Activated CD8-positive, alpha-beta memory T cell treated with anti-CD3 and anti-CD28 coated beads, Interleukin-2, amount 50 U/mL, for 1 hour (primary cell): Measurements from ENCODE around the gene CPZ.

Experiments used
- DNase-seq: peaks from one replicate; pipeline ENCODE4 v3.0.0-alpha.2; 2020; ENCODE audit errors: extremely low read depth

CPZ gene

DNA sequence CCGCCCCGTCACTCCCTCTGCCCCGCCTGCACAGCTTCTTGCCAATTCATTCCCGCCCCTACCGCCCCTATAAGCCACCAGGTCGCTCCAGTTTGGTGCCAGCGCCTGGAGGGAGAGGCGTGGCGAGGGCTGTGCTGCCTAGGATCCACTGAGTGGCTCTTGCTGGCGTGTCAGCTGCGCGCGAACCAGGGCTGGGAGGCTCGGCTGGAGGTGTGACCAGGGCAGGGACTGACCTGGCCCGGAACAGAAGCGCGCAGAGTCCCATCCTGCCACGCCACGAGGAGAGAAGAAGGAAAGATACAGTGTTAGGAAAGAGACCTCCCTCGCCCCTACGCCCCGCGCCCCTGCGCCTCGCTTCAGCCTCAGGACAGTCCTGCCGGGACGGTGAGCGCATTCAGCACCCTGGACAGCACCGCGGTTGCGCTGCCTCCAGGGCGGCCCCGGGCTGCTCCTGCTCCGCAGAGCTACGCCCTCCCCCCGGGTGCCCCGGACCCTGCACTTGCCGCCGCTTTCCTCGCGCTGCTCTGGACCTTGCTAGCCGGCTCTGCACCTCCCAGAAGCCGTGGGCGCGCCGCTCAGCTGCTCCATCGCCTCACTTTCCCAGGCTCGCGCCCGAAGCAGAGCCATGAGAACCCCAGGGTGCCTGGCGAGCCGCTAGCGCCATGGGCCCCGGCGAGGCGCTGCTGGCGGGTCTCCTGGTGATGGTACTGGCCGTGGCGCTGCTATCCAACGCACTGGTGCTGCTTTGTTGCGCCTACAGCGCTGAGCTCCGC lies 12.1 kb upstream of the CPZ start, which contains the start of gene GPR78:
Gene GPR78, plus strand, starts transcription at position 72 of the 773 bp plus-strand sequence. Its CDS starts 591 bp downstream, at position 663.
- DNase-seq: no peak

DNA sequence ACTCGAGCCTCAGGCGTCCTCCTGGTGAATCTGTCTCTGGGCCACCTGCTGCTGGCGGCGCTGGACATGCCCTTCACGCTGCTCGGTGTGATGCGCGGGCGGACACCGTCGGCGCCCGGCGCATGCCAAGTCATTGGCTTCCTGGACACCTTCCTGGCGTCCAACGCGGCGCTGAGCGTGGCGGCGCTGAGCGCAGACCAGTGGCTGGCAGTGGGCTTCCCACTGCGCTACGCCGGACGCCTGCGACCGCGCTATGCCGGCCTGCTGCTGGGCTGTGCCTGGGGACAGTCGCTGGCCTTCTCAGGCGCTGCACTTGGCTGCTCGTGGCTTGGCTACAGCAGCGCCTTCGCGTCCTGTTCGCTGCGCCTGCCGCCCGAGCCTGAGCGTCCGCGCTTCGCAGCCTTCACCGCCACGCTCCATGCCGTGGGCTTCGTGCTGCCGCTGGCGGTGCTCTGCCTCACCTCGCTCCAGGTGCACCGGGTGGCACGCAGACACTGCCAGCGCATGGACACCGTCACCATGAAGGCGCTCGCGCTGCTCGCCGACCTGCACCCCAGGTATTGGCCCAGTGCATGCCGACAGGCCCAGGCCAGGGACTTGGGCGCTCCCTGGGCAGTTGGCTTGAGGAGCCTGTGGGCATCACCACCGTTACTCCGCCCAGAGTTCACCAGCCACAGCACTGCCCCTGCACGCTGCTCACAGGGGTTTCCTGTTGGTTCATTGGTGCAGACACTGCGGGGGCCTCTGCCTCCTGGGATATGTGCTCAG lies 11.3 kb upstream of the CPZ start:
- no peak for DNase-seq

- no peak for DNase-seq
Measured at GRCh38 chr4:8582016-8582415, 10.5 kb upstream of the CPZ start.

- no peak for DNase-seq
Measured at GRCh38 chr4:8582436-8582835, 10.1 kb upstream of the CPZ start.

DNA sequence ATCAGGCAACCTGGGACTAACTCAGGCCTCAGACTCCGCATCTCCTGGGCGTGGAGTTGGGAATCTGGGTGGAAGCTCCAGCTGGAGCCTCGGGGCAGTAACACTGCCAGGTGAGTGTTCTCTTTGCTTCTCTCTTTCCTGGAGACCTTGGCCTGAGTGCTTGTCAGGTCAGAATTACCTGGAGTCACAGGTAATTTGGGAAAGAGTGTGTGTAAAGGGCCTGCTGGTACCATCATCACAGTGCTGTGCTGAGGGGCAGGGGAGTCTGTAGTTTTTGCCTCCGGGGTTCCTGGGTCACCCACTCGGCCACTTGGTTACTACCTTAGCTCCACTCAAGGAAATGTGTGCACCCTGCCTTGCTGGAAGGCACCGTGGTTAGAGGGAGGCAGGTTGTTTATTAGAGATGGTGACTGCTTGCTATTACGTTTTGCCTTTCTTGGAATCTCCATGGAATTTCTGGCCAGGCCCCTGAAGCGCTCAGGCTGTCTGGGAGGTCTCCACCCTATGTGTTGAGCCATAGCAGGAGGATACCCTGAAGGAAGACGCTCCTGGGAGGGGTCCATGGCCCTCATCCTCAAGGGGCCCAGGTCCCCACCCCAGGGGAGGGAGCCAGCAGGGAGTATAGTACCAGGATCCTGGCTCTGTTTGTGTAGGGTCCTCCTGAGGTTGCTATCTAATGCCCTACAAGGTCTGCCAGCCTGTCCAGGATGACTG lies 9.5 kb upstream of the CPZ start:
- DNase-seq: no peak

GRCh38 chr4:8583655-8584025 lies 8.9 kb upstream of the CPZ start:
- no peak for DNase-seq

GRCh38 chr4:8585186-8585585 lies 7.4 kb upstream of the CPZ start:
- DNase-seq: no peak

DNA sequence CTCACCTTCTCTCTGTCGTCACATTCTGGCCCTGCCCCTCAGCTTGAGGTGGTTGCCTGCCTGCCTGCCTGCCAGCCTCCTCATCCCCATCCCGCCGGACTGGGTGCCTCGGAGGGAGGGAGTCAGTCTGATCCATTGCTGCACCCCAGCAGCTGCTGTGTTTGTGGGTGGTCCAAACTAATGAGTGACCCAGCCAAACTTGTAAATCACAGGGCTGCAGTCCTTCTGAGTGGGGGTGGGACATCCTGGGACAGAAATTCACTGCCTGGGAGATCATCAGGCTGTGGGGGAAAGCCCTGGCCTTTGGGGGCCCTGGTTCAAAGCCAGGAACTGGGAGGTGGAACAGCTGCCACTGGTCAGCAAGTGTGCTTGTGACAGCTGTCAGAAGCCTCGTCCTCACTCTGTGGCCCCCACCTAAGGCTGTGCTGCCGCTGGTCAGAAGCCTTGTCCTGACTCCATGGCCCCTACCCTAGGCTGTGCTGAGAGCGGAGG lies 6.8 kb upstream of the CPZ start:
- DNase-seq: no peak

DNA sequence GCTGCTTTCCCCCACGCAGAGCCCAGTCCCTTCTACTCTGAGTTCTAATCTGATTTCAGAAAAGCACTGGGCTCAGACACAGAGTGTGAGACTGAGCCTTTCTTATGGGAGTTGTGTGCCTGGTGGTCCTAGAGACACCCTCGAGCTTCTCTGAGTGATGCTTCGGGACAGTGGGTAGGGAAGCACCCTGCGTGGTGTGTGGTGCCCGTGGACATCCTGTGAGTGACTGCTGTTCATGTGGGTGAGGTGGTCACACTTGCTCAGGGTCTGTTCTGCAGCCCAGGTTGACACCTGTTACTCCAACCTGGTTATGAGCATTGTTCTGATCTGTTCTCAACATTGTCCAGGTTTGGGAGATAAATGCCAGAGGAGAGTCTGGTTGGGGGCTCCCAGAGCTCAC lies 6.3 kb upstream of the CPZ start:
- no peak for DNase-seq

GRCh38 chr4:8586671-8587468 lies 5.7 kb upstream of the CPZ start:
- no peak for DNase-seq

DNA sequence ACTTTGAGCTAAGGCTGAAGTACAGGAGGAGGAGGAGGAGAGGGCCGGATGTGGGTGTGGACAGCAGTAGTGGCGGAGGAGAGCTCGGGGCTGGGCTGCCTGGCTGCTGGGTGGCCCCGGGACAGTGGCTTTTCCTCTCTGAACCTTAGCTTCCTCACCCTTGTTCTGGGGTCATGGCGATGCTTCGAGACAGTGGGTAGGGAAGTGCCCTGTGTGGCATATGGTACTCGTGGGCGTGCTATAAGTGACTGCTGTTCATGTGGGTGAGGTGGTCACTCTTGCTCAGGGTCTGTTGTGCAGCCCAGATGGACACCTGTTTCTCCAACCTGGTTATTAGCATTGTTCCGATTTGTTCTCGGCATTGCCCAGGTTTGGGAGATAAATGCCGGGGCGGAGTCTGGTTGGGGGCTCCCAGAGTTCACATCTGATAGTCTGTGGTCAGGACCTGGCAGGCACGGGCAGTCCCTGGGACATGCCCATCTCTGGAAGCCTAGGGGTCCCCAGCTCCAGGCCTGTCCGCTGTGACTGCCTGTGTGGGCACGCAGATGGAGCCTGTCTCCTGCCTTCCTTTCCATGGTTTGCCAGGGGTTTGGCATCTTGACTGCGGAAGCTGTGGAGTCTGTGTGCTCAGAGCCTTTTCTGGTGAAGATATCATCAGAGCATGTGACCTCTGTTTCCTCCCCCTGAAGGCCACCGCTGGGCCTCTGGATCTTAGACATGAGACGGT lies 4.9 kb upstream of the CPZ start:
- DNase-seq: no peak

- no peak for DNase-seq
Measured at GRCh38 chr4:8588196-8588470, 4.4 kb upstream of the CPZ start.

DNA sequence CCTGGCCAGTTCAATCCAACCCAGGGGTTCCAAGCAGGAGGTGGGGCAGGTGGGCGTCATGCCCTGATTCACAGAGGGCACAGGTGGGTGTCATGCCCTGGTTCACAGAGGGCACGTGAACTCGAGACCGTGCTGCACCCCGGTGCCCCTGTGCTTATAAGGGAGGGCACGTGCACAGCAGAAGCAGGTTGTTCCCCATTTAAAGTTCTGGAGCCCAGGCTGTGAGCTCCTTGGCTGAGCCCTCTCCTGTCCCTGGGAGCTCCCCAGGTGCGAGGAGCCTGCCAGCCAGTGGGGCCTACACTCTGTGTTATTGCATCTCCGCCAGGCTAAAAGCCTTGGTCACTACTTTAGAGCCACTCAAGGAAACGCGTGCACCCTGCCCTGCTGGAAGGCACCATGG lies 3.2 kb upstream of the CPZ start:
- no peak for DNase-seq

DNA sequence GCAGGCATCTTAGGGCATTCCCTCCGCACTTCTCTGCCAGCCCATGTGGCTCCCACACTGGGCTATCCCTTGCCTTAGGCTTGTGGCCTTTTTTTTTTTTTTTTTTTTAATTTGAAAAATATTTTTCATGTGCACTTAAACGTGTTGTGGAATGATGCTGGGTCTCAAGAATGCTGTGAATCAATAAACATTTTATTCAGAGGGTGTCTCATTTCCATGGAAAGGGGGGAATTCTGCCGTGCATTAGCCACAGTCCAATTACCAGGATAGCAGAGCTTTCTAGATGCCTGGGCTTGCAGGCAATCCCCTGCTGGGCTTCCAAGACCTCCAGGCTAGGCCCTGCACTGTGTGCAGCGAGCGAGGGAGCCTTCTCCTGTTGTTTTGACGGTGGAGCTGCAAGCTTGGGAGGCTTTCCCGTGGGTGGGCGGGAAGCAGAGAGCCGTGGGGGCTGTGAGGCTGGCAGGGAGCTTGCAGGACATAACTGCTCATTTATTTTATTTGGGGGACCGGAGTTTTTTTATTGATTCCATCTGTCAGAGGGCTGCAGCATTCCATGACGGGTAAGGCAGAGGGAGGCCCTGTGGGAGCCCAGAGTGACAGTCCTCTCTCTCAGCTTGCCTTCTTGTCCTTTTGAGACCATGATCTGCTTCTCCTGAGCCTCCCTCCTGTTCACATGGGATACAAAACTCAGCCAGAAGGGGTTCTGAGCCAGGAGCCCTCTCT lies 2.6 kb upstream of the CPZ start:
- no peak for DNase-seq

- no peak for DNase-seq
Measured at GRCh38 chr4:8590546-8590880, 2.1 kb upstream of the CPZ start.

GRCh38 chr4:8591114-8591513 lies 1.5 kb upstream of the CPZ start:
- no peak for DNase-seq

DNA sequence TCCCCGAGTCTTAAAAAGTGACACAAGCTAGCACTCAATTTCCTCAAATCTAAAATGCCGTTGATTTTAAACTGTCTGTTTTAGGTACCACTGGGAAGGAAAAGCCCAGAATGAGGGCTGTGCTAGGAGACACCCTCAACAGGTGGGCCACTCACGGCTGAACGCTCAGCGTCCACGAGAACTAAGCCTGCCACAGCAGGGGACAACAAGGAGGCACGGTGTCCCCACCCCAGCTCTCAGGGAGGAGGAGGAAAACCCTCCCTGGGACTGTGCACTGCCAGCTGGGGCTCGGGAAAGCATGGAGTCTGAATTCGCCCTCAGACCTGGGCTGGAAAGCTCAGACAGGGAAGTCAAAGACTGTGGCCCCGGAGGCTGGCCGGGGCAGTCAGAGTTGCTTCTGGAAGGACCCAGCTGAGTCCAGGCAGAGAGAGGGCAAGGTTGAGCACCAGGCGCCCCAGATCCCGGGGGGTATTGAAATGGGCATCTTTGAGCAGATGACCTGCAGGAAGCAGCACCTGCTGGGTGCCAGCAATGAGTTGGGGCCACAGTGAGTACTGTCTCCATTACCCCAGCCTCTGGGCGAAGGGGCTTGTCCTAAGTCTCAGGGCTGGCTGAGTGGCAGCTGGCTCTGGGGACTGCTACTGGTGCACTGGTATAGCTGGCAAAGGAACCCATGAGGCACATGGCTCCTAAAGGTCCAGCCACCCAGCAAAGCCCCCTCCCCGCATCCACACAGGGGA lies 769 bp upstream of the CPZ start:
- no peak for DNase-seq

DNA sequence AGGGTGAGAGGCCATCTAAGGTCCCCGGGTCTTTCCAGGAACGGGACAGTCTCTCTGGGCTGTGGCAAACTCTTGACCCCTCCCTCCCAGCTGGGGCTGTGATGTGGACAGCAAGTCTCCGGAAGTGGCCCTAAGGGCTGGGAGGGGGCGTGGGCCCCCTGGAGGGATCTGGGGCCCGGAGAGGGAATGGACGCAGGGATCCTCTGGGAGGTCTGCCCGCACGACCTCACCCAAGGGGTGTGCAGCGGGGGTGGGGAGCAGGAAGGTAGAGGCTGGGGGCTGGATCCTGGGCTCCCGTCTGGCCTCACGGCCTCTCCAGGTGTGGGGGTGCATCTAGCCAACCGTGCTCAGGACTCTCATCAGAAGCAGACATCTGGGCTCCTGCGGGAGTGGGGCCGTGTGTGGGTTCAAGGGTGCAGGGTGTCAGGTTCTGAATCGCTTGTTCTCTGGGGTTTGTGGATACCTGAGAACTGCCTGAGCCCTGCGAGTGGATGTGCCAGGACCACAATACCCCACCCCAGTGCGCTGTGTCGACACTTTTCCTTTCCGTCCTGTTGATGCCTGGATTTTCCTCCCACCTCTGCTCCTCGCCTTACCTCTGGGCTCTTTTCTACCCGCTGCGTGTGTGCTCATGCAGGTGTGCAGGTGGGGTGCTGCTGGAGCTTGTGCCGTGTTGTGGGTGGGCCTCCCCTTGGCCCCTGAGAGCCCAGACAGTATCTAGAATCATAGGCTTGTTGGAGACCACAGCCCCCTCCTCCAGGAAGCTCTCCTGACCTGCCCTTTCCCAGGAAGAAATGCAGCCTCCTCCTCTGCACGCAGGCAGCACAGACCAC lies 915 bp downstream of the CPZ start:
- no peak for DNase-seq
